PC-3 (cell line): ENCODE results near the gene RAB34.

Experiments
- CTCF ChIP-seq: fragments of 300-600 bp; sonication (generic); conservative IDR thresholded peaks from 2 replicates; pipeline ENCODE4 v1.5.1; 2017; ENCODE audit warnings: antibody characterized with exemption, low read depth, mild to moderate bottlenecking, low read length
- EZH2 ChIP-seq: fragments of 300-600 bp; sonication (generic); IDR thresholded peaks from one replicate; pipeline ENCODE4 v1.6.1; 2017; ENCODE audit warnings: antibody characterized with exemption, mild to moderate bottlenecking, low read length; ENCODE audit not compliant: unreplicated experiment
- EZH2phosphoT487 ChIP-seq: fragments of 300-600 bp; sonication (generic); IDR thresholded peaks from 2 replicates; pipeline ENCODE4 v1.6.1; 2018; ENCODE audit warnings: mild to moderate bottlenecking, antibody characterized with exemption, low read length, borderline replicate concordance

DNA sequence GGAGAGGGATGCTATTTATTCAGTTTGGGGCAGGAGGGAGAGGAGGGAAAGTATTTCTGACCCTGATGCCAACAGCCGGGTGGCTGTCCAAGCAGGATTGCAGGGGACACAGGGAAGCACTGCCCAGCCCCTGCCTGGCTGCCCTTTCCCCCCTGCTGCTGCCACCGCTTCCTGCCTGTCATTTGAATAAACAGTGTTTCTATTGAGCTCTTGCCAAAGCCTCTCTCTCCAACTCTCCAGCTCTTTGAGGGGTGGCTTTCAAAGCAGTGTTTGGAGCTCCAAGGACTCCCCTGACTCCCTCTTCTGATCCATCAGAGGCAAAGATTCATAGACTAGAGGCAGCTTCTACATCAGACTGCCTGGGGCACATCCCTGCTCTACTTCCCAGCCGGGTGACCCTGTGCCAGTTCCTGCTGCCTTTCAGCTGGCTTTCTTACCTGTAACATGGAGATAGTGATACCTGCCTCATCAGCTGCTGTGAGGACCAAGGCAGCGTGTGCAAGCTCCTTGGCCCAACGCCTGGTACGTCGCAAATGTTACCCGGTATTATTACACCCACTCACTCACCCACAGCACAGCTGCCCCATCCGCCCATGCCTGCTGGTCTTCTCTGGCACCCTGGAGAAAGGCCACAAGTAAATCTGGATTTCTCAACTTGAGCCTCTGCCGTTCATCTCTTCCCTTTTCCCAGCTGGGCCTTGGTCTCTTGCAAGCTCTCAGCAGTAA is 15.5 kb downstream of the RAB34 start:
- TF ChIP-seq CTCF (no peak), EZH2 (no peak), EZH2phosphoT487 (no peak)
